ENCODE results near the gene FRMPD4. TPM values are rescaled to one million over a fixed set of nuclear protein-coding genes. Genes with fewer than 3 reads are reported as not detected.

FRMPD4 gene
- total and polyA plus RNA-seq, 10 of the 15 experiments (the other 5 are each of a cell fraction or from before 2014, with no cell fraction given), result not detected

DNA sequence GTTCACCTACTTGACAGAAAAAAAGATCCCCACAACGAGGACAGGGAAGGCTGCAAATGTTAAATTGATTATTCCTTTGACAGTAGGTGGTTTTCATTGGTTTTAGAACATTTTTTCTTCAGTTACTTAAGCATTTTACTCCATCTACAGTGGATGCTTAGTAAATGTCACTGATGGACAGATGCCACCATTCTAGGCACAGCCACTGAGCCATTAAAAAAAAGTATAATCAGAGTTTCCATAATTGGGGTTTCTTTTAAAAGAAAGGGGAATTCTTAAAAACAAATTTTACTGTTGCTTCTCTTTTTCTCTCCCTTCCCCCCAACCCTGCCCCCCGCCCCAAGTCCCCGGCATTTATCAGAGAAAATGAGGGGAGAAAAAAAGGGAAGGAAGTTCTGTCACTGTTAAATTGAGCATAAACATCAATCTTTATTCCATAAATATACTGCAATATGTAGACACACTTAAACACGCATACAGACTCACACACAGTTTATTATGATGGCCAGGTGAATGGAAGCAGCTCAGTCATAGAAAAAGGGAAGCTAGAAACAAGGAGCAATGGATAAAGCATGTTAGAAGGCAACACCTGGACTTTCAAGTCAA is 573.3 kb downstream of the FRMPD4 start:
- Histone ChIP-seq H3K4me2 (ENCODE audit: control insufficient read depth, insufficient read depth) (no peak overlapping the region), H3K27ac (ENCODE audit: control insufficient read depth, insufficient read depth) (no peak overlapping the region), H3K79me2 (ENCODE audit: control insufficient read depth, insufficient read depth, low read length) (no peaks in the 10 kb centered on the region), H3K27me3 (replicated peaks in 1 of 2; ENCODE audit: control insufficient read depth in 2 of 2, insufficient read depth in 2 of 2, low read length in 1 of 2) (peaks cover 0 to 1% of the 10 kb centered on the region in 2 experiments; a peak in 2 of 4 replicates), H3K36me3 (ENCODE audit: control insufficient read depth in 2 of 2, insufficient read depth in 2 of 2, low read length in 1 of 2) (no peaks in the 10 kb centered on the region), H3K9me3 (replicated peaks; ENCODE audit: control insufficient read depth, insufficient read depth, low read length) (no peaks in the 10 kb centered on the region), H3K4me3 (no peak overlapping the region), H2AFZ (ENCODE audit: control insufficient read depth, low read depth, low read length) (no peak overlapping the region), H3K4me1 (ENCODE audit: control insufficient read depth, insufficient read depth, low read length) (no peaks in the 10 kb centered on the region), H4K20me1 (ENCODE audit: control insufficient read depth, insufficient read depth) (no peaks in the 10 kb centered on the region), H3K9ac (ENCODE audit: control insufficient read depth, insufficient read depth, low read length) (no peak overlapping the region)
- intact Hi-C loops (cut with micrococcal nuclease; ENCODE audit: unreplicated experiment) (no loop called here), in situ Hi-C loops (cut with MboI) (no loop called here)
- BruUV-seq (replicated peaks), result no TSS peak
- ChIA-PET SMC1A (ENCODE audit: uncharacterized antibody, unreplicated experiment) (no interaction called here), RAD21 (ENCODE audit: unreplicated experiment) (interaction anchor here (1.6 kb wide), 1 partner anchor 10 kb away, joined by 6 read pairs; no protein-coding TSS in a partner anchor), CTCF (interaction anchor here (0.7 to 2.2 kb wide), 2 partner anchors 10 to 60 kb away, joined by 4 to 13 read pairs; no protein-coding TSS in a partner anchor), POLR2A (interaction anchor here (0.7 kb wide), 1 partner anchor 248 kb away, joined by 4 read pairs; no protein-coding TSS in a partner anchor)
- WGBS (ENCODE audit: insufficient coverage, insufficient replicate concordance, low lambda C conversion rate, missing lambda C conversion rate), result 2% methylated on average over 2 of the region's 4 CpGs
- DNase-seq (ENCODE audit: low read depth, low spot score) (no peak), ATAC-seq (no peak), FAIRE-seq (no peak)
- TF ChIP-seq BMI1 (IDR thresholded peaks at IDR 0.05; ENCODE audit: borderline replicate concordance) (no peak), SIX5 (IDR thresholded peaks at IDR 0.05; ENCODE audit: low read depth, low read length, severe bottlenecking) (no peak), ZSCAN29 (IDR thresholded peaks at IDR 0.05) (no peak), BHLHE40 (IDR thresholded peaks at IDR 0.05; ENCODE audit: borderline replicate concordance in 1 of 2, low read depth in 2 of 2, low read length in 1 of 2) (no peak), CHD2 (IDR thresholded peaks at IDR 0.05; ENCODE audit: borderline replicate concordance, low read depth, low read length) (no peak), NR2C1 (IDR thresholded peaks at IDR 0.05) (no peak), RBBP5 (conservative IDR thresholded peaks at IDR 0.05) (no peak), RB1 (IDR thresholded peaks at IDR 0.05; ENCODE audit: borderline replicate concordance) (no peak), SUZ12 (IDR thresholded peaks at IDR 0.05; ENCODE audit: unreplicated experiment) (no peak), GATAD2B (conservative IDR thresholded peaks at IDR 0.05; ENCODE audit: low read depth) (no peak), EP300 (IDR thresholded peaks at IDR 0.05; ENCODE audit: borderline replicate concordance in 1 of 2, control insufficient read depth in 1 of 2, low read depth in 2 of 2, low read length in 2 of 2) (no peak), CTCF (IDR thresholded peaks at IDR 0.05 in 2 of 3, conservative IDR thresholded peaks at IDR 0.05 in 1 of 3; ENCODE audit: control insufficient read depth in 2 of 3, extremely low read depth in 1 of 3, insufficient read depth in 1 of 3, low read depth in 3 of 3, low read length in 3 of 3) (no peak), KLF5 (IDR thresholded peaks at IDR 0.05; ENCODE audit: partially characterized antibody) (no peak), SPI1 (IDR thresholded peaks at IDR 0.05; ENCODE audit: borderline replicate concordance, insufficient read depth, low read depth, low read length) (no peak), ESRRA (IDR thresholded peaks at IDR 0.05; ENCODE audit: low read length) (no peak), ZNF217 (IDR thresholded peaks at IDR 0.05) (no peak), IKZF1 (conservative IDR thresholded peaks at IDR 0.05) (no peak)
- TF ChIP-seq, protein P1, sequence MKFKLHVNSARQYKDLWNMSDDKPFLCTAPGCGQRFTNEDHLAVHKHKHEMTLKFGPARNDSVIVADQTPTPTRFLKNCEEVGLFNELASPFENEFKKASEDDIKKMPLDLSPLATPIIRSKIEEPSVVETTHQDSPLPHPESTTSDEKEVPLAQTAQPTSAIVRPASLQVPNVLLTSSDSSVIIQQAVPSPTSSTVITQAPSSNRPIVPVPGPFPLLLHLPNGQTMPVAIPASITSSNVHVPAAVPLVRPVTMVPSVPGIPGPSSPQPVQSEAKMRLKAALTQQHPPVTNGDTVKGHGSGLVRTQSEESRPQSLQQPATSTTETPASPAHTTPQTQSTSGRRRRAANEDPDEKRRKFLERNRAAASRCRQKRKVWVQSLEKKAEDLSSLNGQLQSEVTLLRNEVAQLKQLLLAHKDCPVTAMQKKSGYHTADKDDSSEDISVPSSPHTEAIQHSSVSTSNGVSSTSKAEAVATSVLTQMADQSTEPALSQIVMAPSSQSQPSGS (IDR thresholded peaks at IDR 0.05; ENCODE audit: low read length), result no peak
- TF ChIP-seq, protein P2, sequence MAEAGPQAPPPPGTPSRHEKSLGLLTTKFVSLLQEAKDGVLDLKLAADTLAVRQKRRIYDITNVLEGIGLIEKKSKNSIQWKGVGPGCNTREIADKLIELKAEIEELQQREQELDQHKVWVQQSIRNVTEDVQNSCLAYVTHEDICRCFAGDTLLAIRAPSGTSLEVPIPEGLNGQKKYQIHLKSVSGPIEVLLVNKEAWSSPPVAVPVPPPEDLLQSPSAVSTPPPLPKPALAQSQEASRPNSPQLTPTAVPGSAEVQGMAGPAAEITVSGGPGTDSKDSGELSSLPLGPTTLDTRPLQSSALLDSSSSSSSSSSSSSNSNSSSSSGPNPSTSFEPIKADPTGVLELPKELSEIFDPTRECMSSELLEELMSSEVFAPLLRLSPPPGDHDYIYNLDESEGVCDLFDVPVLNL (IDR thresholded peaks at IDR 0.05; ENCODE audit: low read depth, low read length), result no peak

Data from GM12878 (cell line).